GM04503 (cell line): ENCODE measurements around the gene EML3.
"Not testable (repeated sequence)": the region's sequence is repeated elsewhere in the genome, so short reads cannot be mapped to it uniquely, and the experiment has no call there.

Source experiments
- DNase-seq: peaks from one replicate; pipeline ENCODE4 v3.0.0-alpha.2; 2012; ENCODE audit warnings: low read depth

EML3 gene

GRCh38 chr11:62621567-62622470, 9.2 kb upstream of the EML3 start, which contains the start of gene B3GAT3:
B3GAT3 (minus strand) TSS chr11:62621986; CDS start chr11:62621947, 39 bp downstream.
- peak; percentile 87 for DNase-seq

GRCh38 chr11:62621027-62621566, 8.5 kb upstream of the EML3 start:
- DNase-seq = no peak

DNA sequence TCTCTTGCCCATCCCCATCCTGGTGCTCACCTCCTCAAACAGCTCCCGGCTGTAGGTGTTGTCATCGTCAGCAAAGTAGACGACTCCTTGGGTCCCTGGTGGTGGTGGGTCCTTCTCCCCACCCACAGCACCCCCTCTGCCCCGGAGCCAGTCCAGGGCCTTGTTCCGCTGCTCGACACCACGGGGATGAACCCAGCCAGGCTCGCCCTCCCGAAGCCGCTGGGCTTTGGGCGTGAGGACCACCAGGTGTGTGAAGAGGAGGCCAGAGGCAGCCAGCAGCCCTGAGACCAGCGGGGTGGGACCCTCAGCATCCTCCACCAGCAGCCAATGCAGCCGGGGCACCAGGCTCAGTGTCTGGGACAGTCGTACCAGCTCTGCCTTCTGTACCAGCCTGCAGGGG, 4.4 kb upstream of the EML3 start:
- DNase-seq = not testable (repeated sequence)

DNA sequence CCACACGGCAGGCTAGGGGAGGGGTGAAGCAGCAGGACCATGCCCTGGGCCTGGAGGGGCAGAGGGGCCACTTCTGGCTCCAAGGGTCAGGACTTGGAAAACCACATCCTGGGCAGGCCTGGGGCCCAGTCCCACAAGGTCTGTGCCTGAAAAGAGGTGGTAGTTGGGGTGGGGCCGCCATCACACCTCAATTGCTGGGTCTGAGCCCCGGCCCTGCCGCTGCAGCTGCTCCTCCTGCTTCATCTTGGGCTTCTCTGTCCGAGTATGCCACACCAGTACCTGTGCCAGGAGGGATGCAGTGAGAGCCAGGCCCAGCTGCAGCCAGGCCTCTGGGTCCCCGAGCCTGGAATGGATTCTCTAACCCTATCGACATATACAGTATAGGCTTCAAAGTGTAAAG, 2.9 kb upstream of the EML3 start:
- DNase-seq = no peak

GRCh38 chr11:62614275-62614674, 1.7 kb upstream of the EML3 start:
- DNase-seq = no peak

GRCh38 chr11:62613291-62613778, 760 bp upstream of the EML3 start:
- no peak for DNase-seq

GRCh38 chr11:62611705-62612365, 740 bp downstream of the EML3 start:
- no peak for DNase-seq

DNA sequence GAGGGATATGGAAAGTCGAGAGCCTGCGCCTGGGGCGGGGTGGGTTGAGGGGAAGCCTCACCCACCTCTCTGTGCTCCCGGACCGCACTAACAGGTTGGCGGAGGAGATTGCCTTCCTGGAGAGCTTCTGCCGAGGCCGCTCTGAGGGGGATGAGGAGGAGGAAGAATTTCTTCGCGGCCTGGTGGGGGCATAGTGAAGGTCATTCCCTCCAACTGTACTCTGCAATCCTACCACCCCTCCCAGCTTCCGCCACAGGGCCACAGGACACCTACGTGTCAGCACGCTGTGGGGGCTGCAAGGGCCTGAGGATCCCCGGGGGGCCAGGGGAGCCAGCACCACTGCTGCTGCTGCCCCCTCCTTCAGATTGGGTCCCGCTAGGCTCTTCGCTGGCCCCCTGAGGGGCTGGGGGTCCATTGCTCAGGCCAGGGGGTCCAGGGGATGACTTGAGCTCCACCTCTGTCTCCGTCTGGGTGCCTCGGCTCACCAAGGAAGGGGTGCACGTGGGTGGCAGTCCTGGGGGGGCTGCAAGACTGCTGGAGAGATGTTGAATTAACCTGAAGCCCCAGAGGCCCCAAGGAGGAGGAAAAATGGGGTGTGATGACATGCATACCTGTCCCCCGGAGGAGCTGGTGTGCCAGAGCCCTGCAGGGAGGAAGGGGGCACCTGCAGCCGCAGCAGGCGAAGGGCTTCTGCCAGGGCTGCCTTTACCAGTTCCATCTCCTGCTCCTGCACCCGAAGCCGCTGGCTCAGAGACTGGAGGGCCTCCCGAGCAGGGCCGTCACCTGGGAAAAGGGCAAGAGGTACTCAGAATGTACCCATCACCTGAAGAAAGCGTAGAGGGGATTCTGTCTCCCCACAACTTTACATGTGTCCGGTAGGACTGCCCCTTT, 1.5 kb downstream of the EML3 start:
- DNase-seq = no peak

DNA sequence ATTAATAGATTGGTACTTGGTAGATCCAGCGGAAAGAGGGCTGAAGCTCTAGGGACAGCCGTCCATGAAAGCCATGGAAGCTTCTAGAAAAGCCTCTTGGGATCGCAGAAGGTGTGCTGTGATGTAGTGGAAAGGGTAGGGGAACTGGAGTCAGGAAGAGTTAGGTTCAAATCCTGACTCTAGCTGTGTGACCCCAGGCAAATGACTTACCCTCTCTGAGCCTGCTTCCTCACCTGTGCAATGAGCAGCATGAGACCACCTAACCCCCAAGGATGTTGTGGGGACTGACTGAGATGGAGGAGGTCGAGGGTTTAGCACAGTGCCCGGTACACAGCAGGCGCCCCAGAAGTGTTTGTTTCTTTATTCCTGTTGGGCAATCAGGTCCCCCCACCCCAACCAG, 2.2 kb downstream of the EML3 start:
- no peak for DNase-seq

- no peak for DNase-seq
Measured at GRCh38 chr11:62608776-62609175, 3.8 kb downstream of the EML3 start.

GRCh38 chr11:62607714-62608113, 4.9 kb downstream of the EML3 start:
- DNase-seq = no peak

DNA sequence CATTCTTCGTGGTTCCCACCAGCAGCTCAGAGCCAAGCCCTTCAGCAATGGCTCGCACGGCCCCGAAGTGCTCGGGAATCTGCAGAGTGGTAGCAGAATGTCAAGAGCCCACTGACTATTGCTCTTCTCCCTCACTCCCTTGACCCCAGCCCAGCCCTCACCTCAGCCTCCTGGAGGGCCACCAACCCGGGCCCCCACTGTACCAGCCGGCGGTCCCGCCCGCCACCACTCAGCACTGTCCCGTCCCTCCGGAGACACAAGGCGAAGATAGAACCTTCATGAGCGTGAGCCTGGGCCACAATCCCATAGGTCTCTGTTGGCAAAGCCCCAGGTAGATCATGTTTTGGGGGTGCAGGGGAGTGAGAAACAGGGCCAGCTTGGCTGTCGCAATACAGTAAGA, 6.7 kb downstream of the EML3 start:
- DNase-seq = no peak

- no peak for DNase-seq
Measured at GRCh38 chr11:62605467-62605866, 7.1 kb downstream of the EML3 start.

GRCh38 chr11:62604460-62605120, 8.0 kb downstream of the EML3 start:
- DNase-seq = no peak

DNA sequence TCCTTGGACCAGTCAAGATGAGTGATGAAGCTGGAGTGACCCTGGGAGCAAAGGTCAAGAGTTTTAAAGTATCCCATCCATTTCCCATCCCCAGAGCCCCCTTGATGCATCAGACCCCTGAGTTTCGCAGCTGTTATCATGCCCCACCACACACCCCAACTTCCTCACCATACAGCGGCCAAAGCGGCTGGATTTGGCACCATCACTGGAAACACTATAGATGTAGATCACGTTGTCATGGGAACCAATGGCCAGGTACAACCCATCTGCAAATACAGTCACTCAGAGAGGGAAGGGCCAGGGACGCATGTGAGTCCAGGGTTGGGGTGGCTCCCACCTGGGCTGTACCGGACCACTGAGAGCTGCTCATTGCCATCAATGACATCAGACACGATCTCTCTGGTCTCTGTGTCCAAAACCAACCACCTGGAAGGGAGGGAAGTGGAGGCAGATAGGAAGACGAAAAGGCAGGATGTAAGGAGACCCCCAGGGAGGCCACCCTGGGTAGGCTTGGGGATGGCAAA, 8.7 kb downstream of the EML3 start:
- DNase-seq = no peak

DNA sequence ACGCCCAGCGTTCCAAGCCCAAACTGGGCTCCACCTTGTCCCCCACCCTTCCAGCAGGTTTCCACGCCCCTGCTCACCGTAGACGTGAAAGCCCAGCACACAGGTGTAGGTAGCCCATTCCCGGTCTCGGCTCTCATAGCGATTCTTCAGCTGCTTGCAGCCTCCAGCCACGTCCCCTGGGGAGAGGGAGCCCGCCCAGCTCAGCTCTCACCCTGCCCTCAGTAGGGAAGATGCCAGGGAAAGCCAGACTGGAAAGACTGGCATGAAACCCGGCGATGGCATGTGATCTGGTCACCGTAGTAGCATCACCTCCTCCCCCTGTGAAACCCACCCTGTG, 9.5 kb downstream of the EML3 start:
- no peak for DNase-seq

DNA sequence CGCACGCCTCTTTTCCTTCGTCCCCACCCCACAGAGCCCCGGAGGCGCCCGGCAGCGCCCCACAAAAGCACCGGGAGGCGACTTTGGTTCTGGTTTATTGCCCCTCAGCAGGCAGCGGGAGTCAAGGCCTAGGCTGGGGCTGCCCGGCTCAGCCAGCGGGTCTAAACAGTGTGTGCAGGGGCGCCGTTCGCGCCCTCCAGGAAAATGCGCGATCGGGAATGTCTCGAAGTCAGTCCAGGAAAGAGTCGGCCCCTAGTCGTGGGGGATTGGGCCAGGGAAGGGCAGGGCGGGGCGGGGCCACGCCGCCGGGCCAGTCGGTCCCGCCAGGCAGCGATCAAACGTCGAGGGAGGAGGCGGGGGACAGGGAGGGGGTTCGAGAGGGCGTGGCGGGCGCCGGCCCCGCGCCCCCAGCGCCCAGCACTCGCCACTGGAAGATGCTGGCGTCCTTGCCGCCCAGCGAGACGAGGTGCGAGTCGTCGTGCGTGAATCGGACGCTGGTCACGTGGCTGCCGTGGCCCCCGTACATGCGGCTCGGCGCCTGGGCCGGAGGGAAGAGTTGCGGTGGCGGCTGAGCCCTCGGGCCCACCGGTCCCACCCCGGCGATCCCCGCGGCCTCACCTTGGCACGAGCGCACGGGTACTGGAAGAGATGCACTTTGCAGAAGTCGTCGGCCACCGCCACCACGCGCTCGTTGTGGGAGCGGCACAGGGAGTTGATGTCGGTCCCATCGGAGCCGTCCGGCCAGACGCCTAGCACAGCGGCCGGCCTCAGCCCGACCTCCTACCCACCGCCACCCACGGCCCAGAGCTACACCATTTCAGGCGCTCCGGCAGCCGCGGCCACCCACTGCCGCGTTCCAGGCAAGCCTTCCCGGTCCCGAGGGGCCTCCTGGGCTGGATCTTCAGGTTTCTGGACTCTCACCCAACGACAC, 10.2 kb downstream of the EML3 start:
- no peak for DNase-seq

GRCh38 chr11:62601372-62602140, 11.0 kb downstream of the EML3 start, which contains the start of gene MTA2:
MTA2 (minus strand) TSS chr11:62601865; CDS start chr11:62601450, 415 bp downstream.
- peak; percentile 83 for DNase-seq

GRCh38 chr11:62601122-62601371, 11.5 kb downstream of the EML3 start:
- no peak for DNase-seq
